Diencephalon (tissue), 1 donor: ENCODE results near the gene MRPS9. TPM values are rescaled to one million over a fixed set of nuclear protein-coding genes. Genes with fewer than 3 reads are reported as not detected.

Source experiments
- total RNA-seq: library from RNA; depleted of rRNA; stranded (reverse); fragments of >200 nt; gene quantifications from one replicate; pipeline ENCODE4 v1.2.3, GENCODE V29; 2014

MRPS9 gene
- 19.6 TPM for total RNA-seq

DNA sequence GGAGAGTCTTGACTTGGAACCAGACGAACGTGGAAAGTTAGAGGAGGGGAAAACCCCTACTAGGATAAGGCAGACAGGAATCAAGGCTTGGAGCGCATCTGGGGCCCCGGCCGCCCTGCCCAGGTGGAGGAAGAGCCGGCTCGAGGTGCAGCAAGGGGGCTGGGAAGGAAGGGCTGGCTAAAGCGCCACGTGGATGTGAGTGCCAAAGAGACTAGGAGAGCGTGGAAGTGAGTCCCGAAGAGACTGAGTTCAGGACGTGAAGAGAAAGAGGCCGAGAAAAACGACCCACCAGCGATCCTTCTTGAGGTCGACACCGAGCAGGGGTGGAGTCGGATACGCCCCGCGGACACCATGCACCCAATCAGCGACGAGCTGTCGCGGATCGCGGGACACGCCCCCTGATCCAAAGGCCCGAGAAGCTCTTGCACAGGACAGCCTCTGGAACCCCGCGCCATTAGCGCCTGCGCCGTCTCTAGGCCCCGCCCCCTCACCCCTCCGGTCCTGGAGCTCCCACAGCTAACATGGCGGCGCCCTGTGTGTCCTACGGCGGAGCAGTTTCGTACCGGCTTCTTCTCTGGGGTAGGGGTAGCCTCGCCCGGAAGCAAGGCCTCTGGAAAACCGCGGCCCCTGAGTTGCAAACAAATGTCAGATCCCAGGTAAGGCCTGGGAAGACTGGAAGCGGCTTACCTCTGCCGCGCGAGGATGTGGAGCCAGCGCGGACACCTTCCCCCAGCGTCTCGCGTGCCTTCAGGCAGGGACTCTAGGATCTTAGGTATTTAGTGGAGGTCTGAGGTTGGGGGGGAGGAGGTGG, at the start of gene MRPS9:
TSS of gene MRPS9 (plus strand) at position 498 of the 811 bp plus-strand sequence. CDS start at position 522, 24 bp downstream.

Other genes starting within 250 kb of the MRPS9 start
- gene POU3F3, start 184.0 kb upstream of the MRPS9 start, total RNA-seq: 87.0 TPM
- gene GPR45, start 203.7 kb downstream of the MRPS9 start, total RNA-seq: 1.8 TPM